ENCODE results near the gene RCC2.

- TF ChIP-seq CTCF (IDR thresholded peaks at IDR 0.05) = no peak
- no peak for TF ChIP-seq ZFX (IDR thresholded peaks at IDR 0.05; ENCODE audit: borderline replicate concordance)
Measured at GRCh38 chr1:17420391-17420918, 19.0 kb downstream of the RCC2 start.
